MM.1S (cell line): ENCODE results near the gene DPP6.

ENCODE experiments used
- DNase-seq: peaks from one replicate; pipeline ENCODE4 v3.0.0-alpha.2; 2015
- H2AFZ ChIP-seq: fragments of 300-600 bp; sonication (generic); 2 replicates; pipeline ENCODE4 v1.6.0; 2016; ENCODE audit warnings: antibody characterized with exemption, low read length
- H3F3A ChIP-seq: fragments of 300-600 bp; sonication (generic); 2 replicates; pipeline ENCODE4 v1.6.1; 2016; ENCODE audit warnings: mild to moderate bottlenecking, antibody characterized with exemption, low read length, moderate library complexity, mixed read lengths; ENCODE audit not compliant: insufficient read depth
- H3K27ac ChIP-seq: fragments of 300-600 bp; sonication (generic); 2 replicates; pipeline ENCODE4 v1.5.1; 2016; ENCODE audit warnings: mild to moderate bottlenecking, low read length
- H3K27me3 ChIP-seq: fragments of 300-600 bp; sonication (generic); replicated peaks from 2 replicates; pipeline ENCODE4 v1.6.0; 2016; ENCODE audit warnings: low read length; ENCODE audit not compliant: insufficient read depth
- H3K36me3 ChIP-seq: fragments of 300-600 bp; sonication (generic); replicated peaks from 2 replicates; pipeline ENCODE4 v1.6.1; 2016; ENCODE audit warnings: mild to moderate bottlenecking, low read length, mixed read lengths; ENCODE audit not compliant: insufficient read depth
- H3K4me1 ChIP-seq: fragments of 300-600 bp; sonication (generic); 2 replicates; pipeline ENCODE4 v1.6.1; 2016; ENCODE audit warnings: low read length, mixed read lengths
- H3K4me2 ChIP-seq: fragments of 300-600 bp; sonication (generic); 2 replicates; pipeline ENCODE4 v1.6.0; 2016; ENCODE audit warnings: low read depth, low read length
- H3K4me3 ChIP-seq: fragments of 300-600 bp; sonication (generic); 2 replicates; pipeline ENCODE4 v1.5.1; 2016; ENCODE audit warnings: low read length, mixed read lengths
- H3K79me2 ChIP-seq: fragments of 300-600 bp; sonication (generic); 2 replicates; pipeline ENCODE4 v1.6.1; 2016; ENCODE audit warnings: mixed run types, low read length, mixed read lengths
- H3K9ac ChIP-seq: fragments of 300-600 bp; sonication (generic); 2 replicates; pipeline ENCODE4 v1.6.1; 2016; ENCODE audit warnings: low read length, mixed read lengths
- H3K9me2 ChIP-seq: fragments of 300-600 bp; sonication (generic); replicated peaks from 2 replicates; pipeline ENCODE4 v1.6.1; 2016; ENCODE audit warnings: mild to moderate bottlenecking, low read length, mixed read lengths; ENCODE audit not compliant: insufficient read depth
- H3K9me3 ChIP-seq: fragments of 300-600 bp; sonication (generic); replicated peaks from 2 replicates; pipeline ENCODE4 v1.6.1; 2016; ENCODE audit warnings: mild to moderate bottlenecking, low read length, mixed read lengths; ENCODE audit not compliant: insufficient read depth
- H4K20me1 ChIP-seq: fragments of 300-600 bp; sonication (generic); 2 replicates; pipeline ENCODE4 v1.6.1; 2016; ENCODE audit warnings: mild to moderate bottlenecking, low read length, moderate library complexity, mixed read lengths; ENCODE audit not compliant: insufficient read depth
- EZH2 ChIP-seq: fragments of 300-600 bp; sonication (generic); optimal IDR thresholded peaks from 2 replicates; pipeline ENCODE3; 2017; ENCODE audit warnings: low read depth, mild to moderate bottlenecking, antibody characterized with exemption, low read length, mixed read lengths
- EZH2phosphoT487 ChIP-seq: fragments of 300-600 bp; sonication (generic); IDR thresholded peaks from 2 replicates; pipeline ENCODE4 v1.6.1; 2018; ENCODE audit warnings: antibody characterized with exemption, low read length
- TF ChIP-seq, protein P1 (sequence below): fragments of 300-600 bp; sonication (generic); IDR thresholded peaks from 2 replicates; pipeline ENCODE4 v1.5.1; 2016; ENCODE audit warnings: antibody characterized with exemption, low read length, mixed read lengths

The DPP6 gene

DNA sequence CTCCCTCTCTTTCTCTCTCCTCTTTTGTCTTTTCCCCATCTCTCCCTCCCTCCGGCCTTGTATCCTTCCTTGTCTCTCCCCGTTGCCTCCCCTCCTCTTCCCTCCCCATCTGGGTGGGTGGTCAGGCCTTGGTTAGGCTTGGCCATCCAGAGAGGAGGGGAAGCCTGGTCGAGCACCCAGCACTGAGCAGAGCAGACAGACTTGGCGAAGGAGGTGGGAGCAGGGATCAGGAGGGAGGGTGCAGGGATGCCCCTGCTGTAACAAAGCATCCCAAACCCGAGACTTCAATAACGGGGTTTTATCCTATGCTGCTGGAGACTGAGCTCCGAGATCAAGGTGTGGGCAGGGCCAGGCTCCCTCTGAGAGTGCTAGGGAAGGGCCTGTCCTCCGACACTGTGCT is 853.4 kb downstream of the DPP6 start:
- H3K9me2 ChIP-seq = no peaks in the 10 kb centered on the region
- no peaks in the 10 kb centered on the region for H4K20me1 ChIP-seq
- H3K36me3 ChIP-seq = no peaks in the 10 kb centered on the region
- H3K4me3 ChIP-seq = no peak overlapping the region
- H3F3A ChIP-seq = no peaks in the 10 kb centered on the region
- H3K9me3 ChIP-seq = no peaks in the 10 kb centered on the region
- H3K9ac ChIP-seq = no peak overlapping the region
- H2AFZ ChIP-seq = no peak overlapping the region
- H3K4me2 ChIP-seq = no peak overlapping the region
- no peaks in the 10 kb centered on the region for H3K79me2 ChIP-seq
- H3K27me3 ChIP-seq = peaks cover 42% of the 10 kb centered on the region
- no peak overlapping the region for H3K27ac ChIP-seq
- TF ChIP-seq EZH2 (no peak), EZH2phosphoT487 (no peak)
- TF ChIP-seq, protein P1, sequence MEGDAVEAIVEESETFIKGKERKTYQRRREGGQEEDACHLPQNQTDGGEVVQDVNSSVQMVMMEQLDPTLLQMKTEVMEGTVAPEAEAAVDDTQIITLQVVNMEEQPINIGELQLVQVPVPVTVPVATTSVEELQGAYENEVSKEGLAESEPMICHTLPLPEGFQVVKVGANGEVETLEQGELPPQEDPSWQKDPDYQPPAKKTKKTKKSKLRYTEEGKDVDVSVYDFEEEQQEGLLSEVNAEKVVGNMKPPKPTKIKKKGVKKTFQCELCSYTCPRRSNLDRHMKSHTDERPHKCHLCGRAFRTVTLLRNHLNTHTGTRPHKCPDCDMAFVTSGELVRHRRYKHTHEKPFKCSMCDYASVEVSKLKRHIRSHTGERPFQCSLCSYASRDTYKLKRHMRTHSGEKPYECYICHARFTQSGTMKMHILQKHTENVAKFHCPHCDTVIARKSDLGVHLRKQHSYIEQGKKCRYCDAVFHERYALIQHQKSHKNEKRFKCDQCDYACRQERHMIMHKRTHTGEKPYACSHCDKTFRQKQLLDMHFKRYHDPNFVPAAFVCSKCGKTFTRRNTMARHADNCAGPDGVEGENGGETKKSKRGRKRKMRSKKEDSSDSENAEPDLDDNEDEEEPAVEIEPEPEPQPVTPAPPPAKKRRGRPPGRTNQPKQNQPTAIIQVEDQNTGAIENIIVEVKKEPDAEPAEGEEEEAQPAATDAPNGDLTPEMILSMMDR = no peak
- H3K4me1 ChIP-seq = no peaks in the 10 kb centered on the region
- DNase-seq = no peak

- H3K27me3 ChIP-seq = peaks cover 42% of the 10 kb centered on the region
- no peaks in the 10 kb centered on the region for H3K36me3 ChIP-seq
- no peaks in the 10 kb centered on the region for H3K9me3 ChIP-seq
- no peaks in the 10 kb centered on the region for H4K20me1 ChIP-seq
- DNase-seq = no peak
- no peaks in the 10 kb centered on the region for H3K4me1 ChIP-seq
- no peak overlapping the region for H3K9ac ChIP-seq
- H2AFZ ChIP-seq = no peak overlapping the region
- H3F3A ChIP-seq = no peaks in the 10 kb centered on the region
- no peak overlapping the region for H3K27ac ChIP-seq
- no peaks in the 10 kb centered on the region for H3K79me2 ChIP-seq
- TF ChIP-seq, protein P1 = no peak
- no peak for TF ChIP-seq EZH2
- TF ChIP-seq EZH2phosphoT487 = no peak
- H3K4me3 ChIP-seq = no peak overlapping the region
- no peaks in the 10 kb centered on the region for H3K9me2 ChIP-seq
- H3K4me2 ChIP-seq = no peak overlapping the region
These were observed 854.0 kb downstream of the DPP6 start for GRCh38 chr7:154906201-154906600.

- H3K36me3 ChIP-seq = no peaks in the 10 kb centered on the region
- H3K4me1 ChIP-seq = no peaks in the 10 kb centered on the region
These were observed 854.6 kb downstream of the DPP6 start for GRCh38 chr7:154906736-154907355.

More at GRCh38 chr7:154906736-154907355, 854.6 kb downstream of the DPP6 start:
- no peak overlapping the region for H3K9ac ChIP-seq
- H4K20me1 ChIP-seq = no peaks in the 10 kb centered on the region
- no peak for DNase-seq
- no peak overlapping the region for H3K4me3 ChIP-seq
- no peaks in the 10 kb centered on the region for H3F3A ChIP-seq
- no peak overlapping the region for H2AFZ ChIP-seq
- TF ChIP-seq EZH2phosphoT487 = no peak
- TF ChIP-seq, protein P1 = no peak
- TF ChIP-seq EZH2 = no peak
- H3K9me2 ChIP-seq = no peaks in the 10 kb centered on the region
- no peaks in the 10 kb centered on the region for H3K9me3 ChIP-seq
- H3K27me3 ChIP-seq = peaks cover 45% of the 10 kb centered on the region
- no peak overlapping the region for H3K27ac ChIP-seq
- no peak overlapping the region for H3K4me2 ChIP-seq
- H3K79me2 ChIP-seq = no peaks in the 10 kb centered on the region
